ENCODE data around the gene FRY. TPM values are rescaled to one million over a fixed set of nuclear protein-coding genes. Genes with fewer than 3 reads are reported as not detected.

The FRY gene
- total RNA-seq, 4 donors from 2014 or later = 99.5 to 285 (median 158) TPM

DNA sequence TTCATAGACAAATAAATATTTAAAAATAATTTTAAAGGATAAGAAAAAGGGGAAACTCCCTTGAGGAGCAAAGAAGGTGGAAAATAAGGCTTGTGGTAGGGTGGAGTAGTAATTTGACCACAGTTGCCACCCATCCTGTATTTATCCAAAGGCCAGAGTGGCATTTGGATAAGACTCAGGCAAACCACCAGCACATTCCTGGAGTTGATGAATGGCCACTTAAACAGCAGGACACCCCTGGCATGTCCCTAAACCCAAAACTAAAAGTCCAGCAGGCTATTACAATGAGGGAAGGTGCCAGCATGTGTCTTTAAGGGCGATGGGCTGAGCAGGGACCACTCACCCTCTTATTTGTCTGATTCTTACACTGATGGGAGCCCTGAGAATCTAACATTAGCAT lies 9.8 kb upstream of the FRY start:
- Histone ChIP-seq H3K27me3 (no peaks in the 10 kb centered on the region), H3K4me1 (peaks cover 0 to 14% (median 0%) of the 10 kb centered on the region in 3 donors), H3K27ac (no peak overlapping the region), H3K4me3 (no peak overlapping the region), H3K36me3 (no peaks in the 10 kb centered on the region), H3K9me3 (no peaks in the 10 kb centered on the region)
- TF ChIP-seq CTCF (IDR thresholded peaks at IDR 0.05) (no peak), POLR2A (IDR thresholded peaks at IDR 0.05) (no peak), POLR2AphosphoS5 (IDR thresholded peaks at IDR 0.05) (no peak), EP300 (IDR thresholded peaks at IDR 0.05) (no peak)
- 63% methylated on average over 1 of the region's 1 CpG; no CpG with 5 or more reads in 1 of the 2 donors for WGBS, 2 donors (ENCODE audit: low coverage in 1 of 2)
- no peak for ATAC-seq

DNA sequence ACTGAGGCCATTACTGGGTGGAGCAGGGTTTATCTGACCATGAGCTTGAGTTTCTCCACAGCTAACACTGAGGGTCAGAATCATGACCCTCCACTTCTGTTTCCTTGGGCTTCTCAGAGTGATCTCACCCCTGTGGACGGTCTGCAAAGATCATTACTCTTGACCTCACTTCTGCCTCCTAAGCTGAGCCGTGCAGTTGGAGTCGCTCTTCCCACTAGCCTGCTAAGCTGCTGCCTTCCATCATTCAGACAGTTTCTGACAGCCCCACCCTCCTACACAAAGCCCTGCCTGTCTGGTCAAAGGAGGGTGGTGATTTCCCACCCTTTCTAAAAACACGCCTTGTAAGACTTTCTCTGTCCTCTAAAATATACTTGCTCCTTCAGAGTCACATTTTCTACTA lies 9.3 kb upstream of the FRY start:
- no peak for TF ChIP-seq CTCF (IDR thresholded peaks at IDR 0.05)
- no peak for TF ChIP-seq POLR2A (IDR thresholded peaks at IDR 0.05)
- TF ChIP-seq EP300 (IDR thresholded peaks at IDR 0.05) = no peak
- no peak for TF ChIP-seq POLR2AphosphoS5 (IDR thresholded peaks at IDR 0.05)
- no peak overlapping the region for H3K27ac ChIP-seq
- no peaks in the 10 kb centered on the region for H3K27me3 ChIP-seq
- no peak overlapping the region for H3K4me3 ChIP-seq
- no peaks in the 10 kb centered on the region for H3K36me3 ChIP-seq
- WGBS, 2 donors (ENCODE audit: low coverage in 1 of 2) = 49 to 81% methylated on average over 3 to 4 of the region's 4 CpGs
- no peaks in the 10 kb centered on the region for H3K9me3 ChIP-seq
- ATAC-seq = no peak
- peaks cover 0 to 14% (median 0%) of the 10 kb centered on the region in 3 donors for H3K4me1 ChIP-seq

- H3K4me3 ChIP-seq = no peak overlapping the region
- 63 to 73% methylated on average over 3 of the region's 3 CpGs for WGBS, 2 donors (ENCODE audit: low coverage in 1 of 2)
- no peak overlapping the region for H3K27ac ChIP-seq
- no peaks in the 10 kb centered on the region for H3K27me3 ChIP-seq
- peaks cover 0 to 14% (median 0%) of the 10 kb centered on the region in 3 donors for H3K4me1 ChIP-seq
- H3K9me3 ChIP-seq = no peaks in the 10 kb centered on the region
- no peaks in the 10 kb centered on the region for H3K36me3 ChIP-seq
- ATAC-seq = no peak
- no peak for TF ChIP-seq POLR2AphosphoS5 (IDR thresholded peaks at IDR 0.05)
- no peak for TF ChIP-seq POLR2A (IDR thresholded peaks at IDR 0.05)
- no peak for TF ChIP-seq CTCF (IDR thresholded peaks at IDR 0.05)
- no peak for TF ChIP-seq EP300 (IDR thresholded peaks at IDR 0.05)
Observed at GRCh38 chr13:32023096-32023495, 8.5 kb upstream of the FRY start.

DNA sequence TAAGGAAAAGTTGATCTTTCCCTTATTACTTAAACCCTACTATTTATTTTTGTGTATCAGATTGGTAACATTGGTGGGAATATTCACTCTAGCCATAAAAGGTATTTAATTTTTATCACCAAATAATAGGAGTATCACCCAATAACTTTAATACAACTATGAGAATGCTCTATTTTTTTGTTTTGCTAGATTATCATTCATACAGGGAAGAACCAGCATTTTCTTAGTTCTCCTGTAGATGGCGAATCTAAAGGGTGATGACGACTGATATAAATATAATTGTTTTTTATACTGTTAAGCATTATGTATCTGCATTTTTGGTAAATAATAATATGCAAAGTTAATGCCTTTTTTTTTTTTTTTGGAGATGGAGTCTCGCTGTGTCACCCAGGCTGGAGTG lies 7.9 kb upstream of the FRY start:
- 76 to 85% methylated on average over 3 of the region's 3 CpGs for WGBS, 2 donors (ENCODE audit: low coverage in 1 of 2)
- ATAC-seq = no peak
- no peaks in the 10 kb centered on the region for H3K9me3 ChIP-seq

More for the DNA sequence above, 7.9 kb upstream of the FRY start:
- H3K4me3 ChIP-seq = no peak overlapping the region
- H3K4me1 ChIP-seq = peaks cover 0 to 14% (median 0%) of the 10 kb centered on the region in 3 donors
- no peak overlapping the region for H3K27ac ChIP-seq
- H3K36me3 ChIP-seq = no peaks in the 10 kb centered on the region
- no peak for TF ChIP-seq POLR2A (IDR thresholded peaks at IDR 0.05)
- TF ChIP-seq POLR2AphosphoS5 (IDR thresholded peaks at IDR 0.05) = no peak
- no peak for TF ChIP-seq CTCF (IDR thresholded peaks at IDR 0.05)
- TF ChIP-seq EP300 (IDR thresholded peaks at IDR 0.05) = no peak
- no peaks in the 10 kb centered on the region for H3K27me3 ChIP-seq

All from gastroesophageal sphincter (tissue), 4 donors.